Endothelial cell (in vitro differentiated cells): ENCODE data around the gene SLC39A1. TPM values are rescaled to one million over a fixed set of nuclear protein-coding genes. Genes with fewer than 3 reads are reported as not detected.

Experiments
- DNase-seq: peaks from one replicate; pipeline ENCODE4 v3.0.0; 2021; ENCODE audit warnings: low spot score
- H3K27ac Mint-ChIP-seq: one replicate; pipeline ENCODE4 v1.8.0; 2021; ENCODE audit warnings: mixed read lengths, inconsistent platforms; ENCODE audit not compliant: unreplicated experiment
- H3K27me3 Mint-ChIP-seq: one replicate; pipeline ENCODE4 v1.8.0; 2021; ENCODE audit warnings: mild to moderate bottlenecking, moderate library complexity, mixed read lengths, inconsistent platforms; ENCODE audit not compliant: unreplicated experiment
- H3K36me3 Mint-ChIP-seq: one replicate; pipeline ENCODE4 v1.8.0; 2021; ENCODE audit warnings: mild to moderate bottlenecking, low read depth, mixed read lengths, inconsistent platforms; ENCODE audit not compliant: unreplicated experiment
- H3K4me1 Mint-ChIP-seq: one replicate; pipeline ENCODE4 v1.8.0; 2021; ENCODE audit warnings: mild to moderate bottlenecking, mixed read lengths, inconsistent platforms; ENCODE audit not compliant: unreplicated experiment
- H3K4me3 Mint-ChIP-seq: one replicate; pipeline ENCODE4 v1.8.0; 2021; ENCODE audit warnings: mild to moderate bottlenecking, mixed read lengths, inconsistent platforms; ENCODE audit not compliant: unreplicated experiment
- H3K9me3 Mint-ChIP-seq: one replicate; pipeline ENCODE4 v1.8.0; 2021; ENCODE audit warnings: mixed read lengths, inconsistent platforms; ENCODE audit not compliant: unreplicated experiment
- total RNA-seq: library from RNA; stranded (reverse); fragmentation: NEBNext Ultra II Directional; extraction: Animal tissue kit (Norgen Biotek cat#: 25700); gene quantifications from one replicate; pipeline ENCODE4 v1.2.1, GENCODE V29; 2021; ENCODE audit not compliant: unreplicated experiment
- TF ChIP-seq, protein P1 (sequence below): fragments of 200-600 bp; sonication (generic); IDR thresholded peaks from one replicate; pipeline ENCODE4 v1.5.0; 2021; ENCODE audit warnings: antibody characterized with exemption; ENCODE audit not compliant: unreplicated experiment

The SLC39A1 gene
- total RNA-seq, 1 donor from 2014 or later = 136 TPM

DNA sequence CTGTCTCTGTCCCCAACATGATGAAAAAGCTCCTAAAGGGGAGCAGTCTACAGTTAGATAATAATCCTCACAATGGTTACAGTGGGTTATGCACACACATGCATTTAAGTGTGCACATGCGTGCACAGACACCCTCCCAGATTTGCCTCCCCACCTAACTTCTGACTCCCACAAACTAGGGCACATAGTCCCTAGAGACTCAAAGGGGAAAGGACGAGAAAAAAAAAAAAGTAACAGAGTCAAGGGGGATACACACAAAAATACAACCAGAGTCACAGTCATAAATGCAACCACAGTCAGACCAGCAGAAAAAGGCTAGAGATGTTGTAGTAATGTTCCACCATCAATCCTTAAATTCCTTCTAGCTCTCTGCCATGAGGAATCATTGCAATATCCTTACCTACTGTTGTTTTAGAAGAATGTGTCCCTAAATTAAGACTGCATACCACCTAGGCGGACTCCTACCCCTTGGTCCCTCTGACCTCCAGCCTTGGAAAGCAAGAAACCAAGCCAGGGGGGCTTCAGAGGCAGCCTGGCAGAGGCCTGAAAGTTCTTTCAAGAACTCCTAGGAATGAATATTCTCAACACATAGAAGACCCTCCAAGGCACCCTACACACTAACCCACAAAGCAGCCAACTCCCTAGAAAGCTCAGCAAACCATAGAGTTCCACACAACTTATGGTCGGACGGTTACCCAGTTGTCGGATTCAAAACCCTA, 6.2 kb downstream of the SLC39A1 start:
- Mint-ChIP-seq H3K27ac (peak overlapping the region; percentile 97), H3K27me3 (peaks cover 17% of the 10 kb centered on the region), H3K4me3 (peak overlapping the region; percentile 100), H3K36me3 (peaks cover 28% of the 10 kb centered on the region), H3K9me3 (no peaks in the 10 kb centered on the region), H3K4me1 (peaks cover 53% of the 10 kb centered on the region)
- no peak for DNase-seq
- TF ChIP-seq, protein P1, sequence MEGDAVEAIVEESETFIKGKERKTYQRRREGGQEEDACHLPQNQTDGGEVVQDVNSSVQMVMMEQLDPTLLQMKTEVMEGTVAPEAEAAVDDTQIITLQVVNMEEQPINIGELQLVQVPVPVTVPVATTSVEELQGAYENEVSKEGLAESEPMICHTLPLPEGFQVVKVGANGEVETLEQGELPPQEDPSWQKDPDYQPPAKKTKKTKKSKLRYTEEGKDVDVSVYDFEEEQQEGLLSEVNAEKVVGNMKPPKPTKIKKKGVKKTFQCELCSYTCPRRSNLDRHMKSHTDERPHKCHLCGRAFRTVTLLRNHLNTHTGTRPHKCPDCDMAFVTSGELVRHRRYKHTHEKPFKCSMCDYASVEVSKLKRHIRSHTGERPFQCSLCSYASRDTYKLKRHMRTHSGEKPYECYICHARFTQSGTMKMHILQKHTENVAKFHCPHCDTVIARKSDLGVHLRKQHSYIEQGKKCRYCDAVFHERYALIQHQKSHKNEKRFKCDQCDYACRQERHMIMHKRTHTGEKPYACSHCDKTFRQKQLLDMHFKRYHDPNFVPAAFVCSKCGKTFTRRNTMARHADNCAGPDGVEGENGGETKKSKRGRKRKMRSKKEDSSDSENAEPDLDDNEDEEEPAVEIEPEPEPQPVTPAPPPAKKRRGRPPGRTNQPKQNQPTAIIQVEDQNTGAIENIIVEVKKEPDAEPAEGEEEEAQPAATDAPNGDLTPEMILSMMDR = no peak

DNA sequence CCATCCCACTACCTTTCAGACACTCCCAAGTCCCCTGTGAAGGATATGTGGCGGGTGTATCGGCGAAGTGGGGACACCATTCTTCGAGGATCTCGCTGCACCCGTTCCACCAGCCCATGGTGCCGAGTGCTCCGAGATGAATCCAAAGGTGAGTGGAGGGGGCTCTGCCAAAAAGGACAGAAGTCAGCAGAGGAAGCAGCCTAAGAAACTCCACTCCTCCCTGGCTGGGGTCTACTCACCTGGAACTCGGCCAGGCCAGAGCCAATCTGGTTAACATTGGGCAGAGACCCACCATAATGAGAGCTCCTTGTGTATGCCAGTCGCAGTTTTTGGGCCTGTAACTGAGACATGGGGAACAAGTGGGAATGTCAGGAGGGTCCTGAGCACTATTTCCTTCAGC, 8.5 kb downstream of the SLC39A1 start:
- H3K36me3 Mint-ChIP-seq = peaks cover 39% of the 10 kb centered on the region
- no peaks in the 10 kb centered on the region for H3K9me3 Mint-ChIP-seq
- TF ChIP-seq, protein P1 = no peak
- H3K4me3 Mint-ChIP-seq = peak overlapping the region; percentile 72
- H3K4me1 Mint-ChIP-seq = peaks cover 37% of the 10 kb centered on the region
- no peak for DNase-seq
- no peak overlapping the region for H3K27ac Mint-ChIP-seq
- H3K27me3 Mint-ChIP-seq = peaks cover 9% of the 10 kb centered on the region

DNA sequence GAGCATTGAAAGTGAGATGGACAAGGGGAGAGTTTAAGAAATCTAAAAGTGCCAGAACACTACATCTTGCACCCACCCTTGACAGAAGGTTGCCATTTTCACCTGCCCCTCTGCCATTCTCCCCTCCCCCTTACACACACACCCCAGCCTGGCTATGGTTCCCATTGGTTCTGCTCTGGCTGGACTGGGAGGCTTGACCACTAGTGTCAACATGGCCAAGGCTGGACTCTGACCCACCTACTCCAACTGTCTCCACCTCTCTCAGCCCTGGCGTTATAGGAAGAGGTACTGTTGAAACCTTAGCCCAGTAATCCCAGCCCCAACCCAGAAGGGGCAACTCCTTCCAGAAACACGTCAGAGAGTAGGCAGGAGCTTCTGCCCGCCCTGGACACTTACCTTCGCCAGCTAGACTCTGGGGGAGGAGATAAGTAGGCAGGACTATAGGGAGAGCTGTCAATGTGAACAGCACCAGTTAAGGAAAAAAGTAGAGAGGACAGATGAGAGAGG, 9.4 kb downstream of the SLC39A1 start:
- H3K27ac Mint-ChIP-seq = no peak overlapping the region

DNA sequence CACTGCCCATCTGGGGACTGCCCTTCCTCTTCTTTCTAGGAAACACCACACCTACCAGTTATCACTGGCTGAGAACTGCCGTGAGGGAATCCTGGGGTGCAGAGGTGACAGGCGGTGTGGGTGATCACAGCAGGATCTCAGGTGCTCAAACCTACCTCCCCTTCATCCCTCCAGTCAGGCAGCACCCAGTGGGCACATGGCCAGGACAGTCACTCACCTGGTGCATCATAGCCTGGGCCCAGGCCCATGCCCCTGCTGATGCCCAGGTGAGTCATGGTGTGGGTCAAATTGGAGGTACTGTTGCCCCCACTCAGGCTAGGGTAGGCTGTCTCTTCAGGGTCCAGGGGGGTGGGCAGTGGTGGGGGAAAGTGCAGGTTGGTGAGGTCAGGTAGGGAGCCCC, 11.5 kb downstream of the SLC39A1 start:
- Mint-ChIP-seq H3K4me3 (no peak overlapping the region), H3K27ac (no peak overlapping the region), H3K36me3 (peaks cover 36% of the 10 kb centered on the region), H3K9me3 (no peaks in the 10 kb centered on the region), H3K27me3 (peaks cover 10% of the 10 kb centered on the region), H3K4me1 (peaks cover 18% of the 10 kb centered on the region)
- TF ChIP-seq, protein P1 = no peak
- DNase-seq = no peak

More for the DNA sequence above, 9.4 kb downstream of the SLC39A1 start:
- peak overlapping the region; percentile 72 for H3K4me3 Mint-ChIP-seq
- TF ChIP-seq, protein P1 = no peak
- H3K9me3 Mint-ChIP-seq = no peaks in the 10 kb centered on the region
- no peak for DNase-seq
- peaks cover 36% of the 10 kb centered on the region for H3K36me3 Mint-ChIP-seq
- peaks cover 9% of the 10 kb centered on the region for H3K27me3 Mint-ChIP-seq
- peaks cover 29% of the 10 kb centered on the region for H3K4me1 Mint-ChIP-seq

DNA sequence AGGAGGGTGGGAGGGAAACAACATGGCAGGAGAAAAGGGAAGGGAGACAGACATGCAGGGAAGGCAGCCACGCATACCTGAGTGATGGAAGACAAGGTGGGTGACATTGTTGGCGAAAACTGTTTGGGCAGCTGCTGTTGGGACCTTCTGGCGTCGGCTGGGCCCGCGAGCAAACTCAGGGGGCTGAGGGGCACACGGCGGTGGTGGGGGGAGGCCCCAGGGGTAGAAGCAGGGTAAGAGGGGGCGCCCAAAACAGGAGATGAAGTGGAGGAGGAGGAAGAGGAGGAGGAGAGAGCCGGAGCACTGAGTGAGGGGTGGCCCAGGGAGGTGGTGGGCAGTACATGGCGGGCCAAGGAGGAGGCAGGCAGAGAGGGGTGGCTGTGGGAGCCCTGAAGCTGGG, 12.2 kb downstream of the SLC39A1 start:
- H3K9me3 Mint-ChIP-seq = no peaks in the 10 kb centered on the region
- peaks cover 36% of the 10 kb centered on the region for H3K36me3 Mint-ChIP-seq
- no peak overlapping the region for H3K27ac Mint-ChIP-seq
- peak overlapping the region; percentile 66 for H3K4me3 Mint-ChIP-seq
- DNase-seq = no peak
- peaks cover 10% of the 10 kb centered on the region for H3K27me3 Mint-ChIP-seq
- TF ChIP-seq, protein P1 = no peak
- peaks cover 12% of the 10 kb centered on the region for H3K4me1 Mint-ChIP-seq
